ENCODE measurements around the gene PRG2. TPM values are rescaled to one million over a fixed set of nuclear protein-coding genes. Genes with fewer than 3 reads are reported as not detected.

Gene PRG2
- total and polyA plus RNA-seq, 2 of the 4 experiments (the other 2 are of a cell fraction) = not detected

DNA sequence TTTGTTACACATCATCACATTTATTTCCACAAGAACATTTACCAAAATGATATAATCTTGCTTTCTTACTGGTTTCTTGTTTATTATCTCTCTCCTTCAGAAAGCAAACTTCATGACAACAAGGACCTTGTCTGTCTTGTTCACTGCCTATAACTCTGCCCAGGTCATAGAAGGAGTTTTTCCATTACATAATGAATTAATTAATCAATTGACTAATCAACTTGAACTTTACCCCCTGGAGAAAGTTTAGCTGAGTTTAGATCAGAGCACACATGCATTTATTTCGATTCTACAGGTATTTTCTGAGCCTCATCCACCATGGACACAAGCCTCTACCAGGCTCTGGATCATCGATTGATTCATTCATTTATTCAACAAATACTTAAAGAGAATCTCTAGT is 6.3 kb upstream of the PRG2 start:
- Histone ChIP-seq H2BK5ac (ENCODE audit: low read depth, low read length, poor library complexity, severe bottlenecking) (no peak overlapping the region), H3K14ac (replicated peaks; ENCODE audit: low read depth, low read length) (no peak overlapping the region), H2BK120ac (ENCODE audit: low read depth, low read length) (no peak overlapping the region), H3K27me3 (ENCODE audit: control insufficient read depth, insufficient read depth, low read length) (peaks cover 50% of the 10 kb centered on the region), H3K9me1 (ENCODE audit: insufficient read depth, low read length) (no peaks in the 10 kb centered on the region), H4K91ac (ENCODE audit: insufficient read depth, low read depth, low read length) (no peak overlapping the region), H4K5ac (ENCODE audit: low read depth, low read length) (no peak overlapping the region), H3K27ac (ENCODE audit: insufficient read depth, low read length) (no peak overlapping the region), H2AFZ (replicated peaks; ENCODE audit: low read length, poor library complexity) (no peak overlapping the region), H3K56ac (ENCODE audit: extremely low read depth, insufficient read depth, low read length) (no peak overlapping the region), H3K36me3 (ENCODE audit: control insufficient read depth, insufficient read depth, low read length) (no peaks in the 10 kb centered on the region), H3K9ac (ENCODE audit: low read depth, low read length) (no peak overlapping the region), H3K79me1 (ENCODE audit: low read depth in 1 of 2, low read length in 2 of 2) (no peaks in the 10 kb centered on the region), H3K4me1 (ENCODE audit: control insufficient read depth, insufficient read depth, low read length) (no peaks in the 10 kb centered on the region), H3K9me3 (ENCODE audit: control insufficient read depth, insufficient read depth, low read length) (no peaks in the 10 kb centered on the region), H2AK5ac (ENCODE audit: low read depth, low read length) (no peak overlapping the region), H3K4ac (ENCODE audit: low read depth, low read length) (no peak overlapping the region), H3K4me3 (ENCODE audit: insufficient read depth, low read depth, low read length) (no peak overlapping the region), H3K18ac (ENCODE audit: low read depth, low read length) (no peak overlapping the region), H2BK15ac (ENCODE audit: low read depth, low read length) (no peak overlapping the region), H3K4me2 (ENCODE audit: low read depth, low read length) (no peak overlapping the region), H3K23ac (ENCODE audit: low read depth, low read length) (no peak overlapping the region), H4K8ac (ENCODE audit: low read depth in 2 of 2, low read length in 2 of 2) (no peak overlapping the region), H2BK20ac (ENCODE audit: low read depth, low read length) (no peak overlapping the region), H4K20me1 (ENCODE audit: insufficient read depth, low read length) (no peaks in the 10 kb centered on the region; the same call in 1 of the 2 replicates), H2AK9ac (replicated peaks; ENCODE audit: low read depth, low read length, poor library complexity) (no peak overlapping the region)
- ChIA-PET POLR2A (ENCODE audit: unreplicated experiment) (no interaction called here), CTCF (no interaction called here)
- ATAC-seq (ENCODE audit: low read depth) (no peak), DNase-seq (no peak)
- in situ Hi-C loops (cut with MboI; ENCODE audit: low sequenced_read_pairs) = no loop called here
- no CpG with 5 or more reads among the region's 2 CpGs for WGBS, 2 experiments (ENCODE audit: extremely low coverage in 2 of 2, insufficient read length in 1 of 2)
- no TSS peak for BruUV-seq (replicated peaks)
- dilution Hi-C loops (cut with HindIII; ENCODE audit: low sequenced_read_pairs, unreplicated experiment) = no loop called here
- intact Hi-C loops (cut with micrococcal nuclease) = no loop called here
- no peak for TF ChIP-seq MXI1 (IDR thresholded peaks at IDR 0.05; ENCODE audit: borderline replicate concordance, low read depth, low read length)
- no peak for TF ChIP-seq POLR2A (IDR thresholded peaks at IDR 0.05; ENCODE audit: low read depth, low read length)
- no peak for TF ChIP-seq MAZ (IDR thresholded peaks at IDR 0.05; ENCODE audit: borderline replicate concordance, low read depth, low read length)
- TF ChIP-seq NFE2L2 (IDR thresholded peaks at IDR 0.05; ENCODE audit: low read depth, low read length) = no peak
- TF ChIP-seq, protein P1, sequence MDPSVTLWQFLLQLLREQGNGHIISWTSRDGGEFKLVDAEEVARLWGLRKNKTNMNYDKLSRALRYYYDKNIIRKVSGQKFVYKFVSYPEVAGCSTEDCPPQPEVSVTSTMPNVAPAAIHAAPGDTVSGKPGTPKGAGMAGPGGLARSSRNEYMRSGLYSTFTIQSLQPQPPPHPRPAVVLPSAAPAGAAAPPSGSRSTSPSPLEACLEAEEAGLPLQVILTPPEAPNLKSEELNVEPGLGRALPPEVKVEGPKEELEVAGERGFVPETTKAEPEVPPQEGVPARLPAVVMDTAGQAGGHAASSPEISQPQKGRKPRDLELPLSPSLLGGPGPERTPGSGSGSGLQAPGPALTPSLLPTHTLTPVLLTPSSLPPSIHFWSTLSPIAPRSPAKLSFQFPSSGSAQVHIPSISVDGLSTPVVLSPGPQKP (IDR thresholded peaks at IDR 0.05; ENCODE audit: borderline replicate concordance, low read depth, low read length) = no peak
- TF ChIP-seq FOS (IDR thresholded peaks at IDR 0.05; ENCODE audit: low read depth, low read length) = no peak
- no peak for TF ChIP-seq CEBPB (IDR thresholded peaks at IDR 0.05; ENCODE audit: low read depth, low read length)
- TF ChIP-seq BHLHE40 (IDR thresholded peaks at IDR 0.05; ENCODE audit: low read depth, low read length) = no peak
